Transverse colon (tissue), 4 donors: ENCODE measurements around the gene CTSA. TPM values are rescaled to one million over a fixed set of nuclear protein-coding genes. Genes with fewer than 3 reads are reported as not detected.
A peak's percentile ranks its signal among the peaks of the same experiment; 100 is the strongest.

Experiments used
- DNase-seq: peaks from one replicate; pipeline ENCODE4 v3.0.0-alpha.2; 2019
- H3K27ac ChIP-seq, 4 donors: fragments of 200-600 bp; sonication (generic); 2 replicates each; pipeline ENCODE4 v1.5.1; 2016 to 2018; ENCODE audit warnings: inconsistent platforms in 4 of 4
- H3K27me3 ChIP-seq: fragments of 200-600 bp; sonication (generic); 2 replicates; pipeline ENCODE4 v1.5.1; 2017; ENCODE audit warnings: inconsistent platforms
- H3K36me3 ChIP-seq, 4 donors: fragments of 200-600 bp; sonication (generic); 2 replicates each; pipeline ENCODE4 v1.5.1; 2017 to 2019; ENCODE audit warnings: inconsistent platforms in 4 of 4
- H3K4me1 ChIP-seq, 4 donors: fragments of 200-600 bp; sonication (generic); 2 replicates each; pipeline ENCODE4 v1.5.1; 2017 to 2020; ENCODE audit warnings: inconsistent platforms in 4 of 4
- H3K4me3 ChIP-seq, 4 donors: fragments of 200-600 bp; sonication (generic); 1 replicate in 1 of 4; 2 replicates in 3 of 4; pipeline versions ENCODE4 v1.5.1 to v1.6.1; 2017 to 2019; ENCODE audit warnings: inconsistent platforms in 4 of 4
- H3K9me3 ChIP-seq, 2 donors: fragments of 200-600 bp; sonication (generic); 2 replicates each; pipeline ENCODE4 v1.5.1; 2017 to 2019; ENCODE audit warnings: inconsistent platforms in 2 of 2
- EP300 ChIP-seq: sonication (generic); formaldehyde crosslinking; IDR thresholded peaks from one replicate; pipeline ENCODE4 v1.6.1; 2017; ENCODE audit warnings: antibody characterized with exemption, low read depth
- POLR2A ChIP-seq: fragments of 450-650 bp; IDR thresholded peaks from one replicate; pipeline ENCODE4 v1.6.1; 2016; ENCODE audit warnings: antibody characterized with exemption, mild to moderate bottlenecking, moderate library complexity
- POLR2AphosphoS5 ChIP-seq, 3 donors: sonication (generic); formaldehyde crosslinking; IDR thresholded peaks; one replicate each; pipeline ENCODE4 v1.6.1; 2016; ENCODE audit warnings: antibody characterized with exemption in 3 of 3
- WGBS, 2 donors: methylation state at CpG; one replicate each; pipeline ENCODE4 v1.1.5; 2018; ENCODE audit warnings: low coverage in 1 of 2; 5-methylcytosine and 5-hydroxymethylcytosine counted together
- in situ Hi-C, 4 donors: fragments of 200-750 bp; cut with MboI; loops; one replicate each; pipeline versions ENCODE4 v1.15.0 to v1.15.1; 2017; ENCODE audit warnings: low sequenced_read_pairs in 3 of 4, low pct_ligation_motif_present in 1 of 4, low pct_unique_long_range_greater_than_20kb in 1 of 4
- intact Hi-C: fragments of 100-400 bp; cut with DNase I; formaldehyde crosslinking; loops from one replicate; pipeline ENCODE4 v1.15.1; 2023; ENCODE audit warnings: low total_unique reads
- total RNA-seq, 4 donors: library from RNA; depleted of rRNA; stranded (reverse); fragments of >200 nt; gene quantifications; one replicate each; pipeline ENCODE4 v1.1.0, GENCODE V29; 2016
- TF ChIP-seq, protein P1 (sequence below), 5 experiments: fragments of 200-600 bp in 3 of 5; fragments of 450-650 bp in 2 of 5; sonication (generic) in 3 of 5; IDR thresholded peaks; 1 replicate in 2 of 5; 2 replicates in 3 of 5; pipeline ENCODE4 v1.5.1; 2016 to 2017; ENCODE audit warnings: antibody characterized with exemption in 5 of 5, inconsistent platforms in 3 of 5, mild to moderate bottlenecking in 2 of 5, moderate library complexity in 1 of 5

Gene CTSA
- total RNA-seq, 4 donors from 2014 or later, result 197 to 971 (median 466) TPM

DNA sequence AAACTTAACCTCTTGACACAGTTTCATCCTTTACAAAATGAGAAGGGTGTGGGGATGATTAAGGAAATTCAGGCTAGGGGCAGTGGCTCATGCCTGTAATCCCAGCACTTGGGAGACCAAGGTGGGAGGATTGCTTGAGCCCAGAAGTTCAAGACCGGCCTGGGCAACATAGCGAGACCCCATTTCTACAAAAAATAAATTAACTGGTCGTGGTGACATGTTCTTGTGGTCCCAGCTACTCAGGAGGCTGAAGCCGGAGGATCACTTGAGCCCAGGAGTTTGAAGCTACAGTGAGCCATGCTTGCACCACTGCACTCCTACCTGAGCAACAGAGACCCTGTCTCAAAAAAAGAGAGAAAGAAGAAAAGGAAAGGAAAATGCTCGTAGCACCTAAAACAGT lies 24.7 kb upstream of the CTSA start:
- in situ Hi-C loops, result no loop called here
- H3K27me3 ChIP-seq, result no peaks in the 10 kb centered on the region
- intact Hi-C loops, result no loop called here
- no peaks in the 10 kb centered on the region for H3K9me3 ChIP-seq
- no peak for DNase-seq
- TF ChIP-seq POLR2A (no peak), POLR2AphosphoS5 (IDR thresholded peaks at IDR 0.05) (no peak), EP300 (no peak)
- TF ChIP-seq, protein P1, sequence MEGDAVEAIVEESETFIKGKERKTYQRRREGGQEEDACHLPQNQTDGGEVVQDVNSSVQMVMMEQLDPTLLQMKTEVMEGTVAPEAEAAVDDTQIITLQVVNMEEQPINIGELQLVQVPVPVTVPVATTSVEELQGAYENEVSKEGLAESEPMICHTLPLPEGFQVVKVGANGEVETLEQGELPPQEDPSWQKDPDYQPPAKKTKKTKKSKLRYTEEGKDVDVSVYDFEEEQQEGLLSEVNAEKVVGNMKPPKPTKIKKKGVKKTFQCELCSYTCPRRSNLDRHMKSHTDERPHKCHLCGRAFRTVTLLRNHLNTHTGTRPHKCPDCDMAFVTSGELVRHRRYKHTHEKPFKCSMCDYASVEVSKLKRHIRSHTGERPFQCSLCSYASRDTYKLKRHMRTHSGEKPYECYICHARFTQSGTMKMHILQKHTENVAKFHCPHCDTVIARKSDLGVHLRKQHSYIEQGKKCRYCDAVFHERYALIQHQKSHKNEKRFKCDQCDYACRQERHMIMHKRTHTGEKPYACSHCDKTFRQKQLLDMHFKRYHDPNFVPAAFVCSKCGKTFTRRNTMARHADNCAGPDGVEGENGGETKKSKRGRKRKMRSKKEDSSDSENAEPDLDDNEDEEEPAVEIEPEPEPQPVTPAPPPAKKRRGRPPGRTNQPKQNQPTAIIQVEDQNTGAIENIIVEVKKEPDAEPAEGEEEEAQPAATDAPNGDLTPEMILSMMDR (IDR thresholded peaks at IDR 0.05), result no peak
- no peak overlapping the region for H3K4me3 ChIP-seq
- no peaks in the 10 kb centered on the region for H3K36me3 ChIP-seq
- peak overlapping the region; percentile 28 to 61 (median 60) for H3K27ac ChIP-seq
- WGBS, 2 donors, result 95 to 97% methylated on average over 5 of the region's 5 CpGs
- H3K4me1 ChIP-seq, result peaks cover 0 to 52% (median 13%) of the 10 kb centered on the region in 4 donors

DNA sequence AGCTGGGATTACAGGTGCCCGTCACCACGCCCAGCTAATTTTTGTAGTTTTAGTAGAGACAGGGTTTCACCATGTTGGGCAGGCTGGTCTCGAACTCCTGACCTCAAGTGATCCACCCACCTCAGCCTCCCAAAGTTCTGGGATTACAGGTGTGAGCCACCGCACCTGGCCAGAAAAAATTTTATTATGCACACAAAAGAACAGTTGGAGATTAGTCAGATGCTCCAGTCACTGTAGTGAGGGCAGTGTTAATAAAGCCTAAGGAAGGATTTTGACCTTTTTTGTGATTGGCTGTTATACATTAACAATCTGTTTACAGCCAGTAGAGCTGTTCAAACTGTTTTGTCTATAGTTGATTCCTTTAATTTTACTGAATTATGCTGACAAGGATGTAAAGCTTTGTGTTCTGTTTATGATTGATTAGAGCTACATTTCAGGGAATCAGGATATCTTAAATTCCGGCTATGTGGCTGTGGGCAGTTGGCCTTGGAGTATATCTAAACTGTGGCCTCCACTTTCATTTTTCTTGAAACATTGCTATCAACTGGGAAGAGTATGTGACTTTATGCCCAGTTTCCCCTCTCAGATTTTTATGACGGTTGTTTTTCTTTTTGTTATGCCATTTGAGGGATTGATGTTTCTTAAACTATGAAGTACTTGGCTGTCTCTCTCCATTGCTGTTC lies 23.9 kb upstream of the CTSA start:
- intact Hi-C loops, result no loop called here
- Histone ChIP-seq H3K9me3 (no peaks in the 10 kb centered on the region), H3K27ac (peak overlapping the region; percentile 58 to 66 (median 61)), H3K36me3 (no peaks in the 10 kb centered on the region), H3K4me1 (peaks cover 0 to 43% (median 10%) of the 10 kb centered on the region in 4 donors), H3K4me3 (no peak overlapping the region), H3K27me3 (no peaks in the 10 kb centered on the region)
- in situ Hi-C loops, result no loop called here
- TF ChIP-seq EP300 (no peak), POLR2AphosphoS5 (IDR thresholded peaks at IDR 0.05) (no peak), POLR2A (no peak)
- TF ChIP-seq, protein P1 (IDR thresholded peaks at IDR 0.05), result no peak
- no peak for DNase-seq
- WGBS, 2 donors, result 40 to 47% methylated on average over 3 to 6 of the region's 6 CpGs

- Histone ChIP-seq H3K4me3 (no peak overlapping the region), H3K27me3 (no peaks in the 10 kb centered on the region), H3K4me1 (peaks cover 0 to 38% (median 7%) of the 10 kb centered on the region in 4 donors), H3K27ac (peak overlapping the region; percentile 58 to 66 (median 61)), H3K9me3 (no peaks in the 10 kb centered on the region), H3K36me3 (no peaks in the 10 kb centered on the region)
- TF ChIP-seq POLR2AphosphoS5 (IDR thresholded peaks at IDR 0.05), result no peak
- no peak for TF ChIP-seq POLR2A
- TF ChIP-seq EP300, result no peak
- TF ChIP-seq, protein P1 (IDR thresholded peaks at IDR 0.05), result no peak
- intact Hi-C loops, result no loop called here
- DNase-seq, result no peak
- in situ Hi-C loops, result no loop called here
These were observed 23.3 kb upstream of the CTSA start for GRCh38 chr20:45867819-45868176.

DNA sequence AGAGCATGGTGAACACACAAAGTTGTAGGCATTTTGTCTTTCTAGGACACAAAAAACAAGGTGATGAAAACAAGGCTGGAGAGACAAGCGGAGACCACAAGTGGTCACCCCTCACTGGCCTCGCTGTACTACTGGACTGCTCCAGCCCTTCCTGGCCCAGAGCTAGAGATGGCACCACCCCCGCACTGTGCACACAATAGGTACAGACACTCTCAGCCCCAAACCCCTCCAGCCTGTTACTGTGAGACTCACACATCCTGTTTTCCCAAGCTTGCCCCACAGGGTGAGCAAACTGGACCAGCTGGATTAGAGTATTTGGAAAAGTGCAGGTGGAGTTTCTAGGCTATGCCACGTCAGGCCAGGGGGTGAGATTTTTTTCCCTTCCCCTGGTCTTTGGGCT lies 18.5 kb upstream of the CTSA start:
- intact Hi-C loops (no loop called here), in situ Hi-C loops (no loop called here)
- Histone ChIP-seq H3K36me3 (peaks cover 0 to 8% (median 0%) of the 10 kb centered on the region in 4 donors), H3K27me3 (no peaks in the 10 kb centered on the region), H3K9me3 (no peaks in the 10 kb centered on the region), H3K27ac (no peak overlapping the region), H3K4me1 (peaks cover 0 to 9% (median 0%) of the 10 kb centered on the region in 4 donors), H3K4me3 (no peak overlapping the region)
- WGBS, 2 donors, result 99% methylated on average over 4 of the region's 4 CpGs; no CpG with 5 or more reads in 1 of the 2 donors
- TF ChIP-seq, protein P1 (IDR thresholded peaks at IDR 0.05), result no peak
- TF ChIP-seq POLR2AphosphoS5 (IDR thresholded peaks at IDR 0.05) (no peak), EP300 (no peak), POLR2A (no peak)
- no peak for DNase-seq
